SU-DHL-6 (cell line): ENCODE data around the gene TREX2.

ENCODE experiments used
- EZH2phosphoT487 ChIP-seq: fragments of 200-600 bp; sonication (generic), shearing (Covaris generic); conservative IDR thresholded peaks from 2 replicates; pipeline ENCODE4 v1.6.1; 2018; ENCODE audit warnings: mild to moderate bottlenecking, antibody characterized with exemption, low read length, moderate library complexity, mixed read lengths
- TF ChIP-seq, protein P1 (sequence below): fragments of 200-600 bp; sonication (generic); IDR thresholded peaks from one replicate; pipeline ENCODE4 v1.5.1; 2017; ENCODE audit warnings: antibody characterized with exemption, mild to moderate bottlenecking, low read length, moderate library complexity; ENCODE audit not compliant: insufficient read depth, poor library complexity, severe bottlenecking

DNA sequence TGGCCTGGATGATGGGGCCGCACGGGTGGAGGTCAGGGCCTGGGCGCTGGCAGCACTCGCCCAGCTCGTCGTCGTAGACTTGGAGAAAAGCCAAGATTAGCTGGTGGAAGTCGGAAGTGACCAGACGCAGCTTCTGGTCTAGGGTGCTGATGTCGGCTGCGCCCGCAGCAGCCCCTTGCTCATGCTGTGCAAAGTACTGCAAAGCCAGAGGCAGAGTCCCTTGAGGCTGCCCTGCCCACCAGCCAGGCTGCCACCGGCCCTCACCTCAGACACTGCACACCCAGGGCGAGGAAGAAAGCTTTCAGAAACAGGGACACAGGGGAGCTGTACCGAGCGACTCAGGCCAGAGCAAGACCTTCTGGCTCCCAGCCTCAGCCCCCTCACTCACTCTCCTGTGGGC lies 9.7 kb upstream of the TREX2 start:
- TF ChIP-seq, protein P1, sequence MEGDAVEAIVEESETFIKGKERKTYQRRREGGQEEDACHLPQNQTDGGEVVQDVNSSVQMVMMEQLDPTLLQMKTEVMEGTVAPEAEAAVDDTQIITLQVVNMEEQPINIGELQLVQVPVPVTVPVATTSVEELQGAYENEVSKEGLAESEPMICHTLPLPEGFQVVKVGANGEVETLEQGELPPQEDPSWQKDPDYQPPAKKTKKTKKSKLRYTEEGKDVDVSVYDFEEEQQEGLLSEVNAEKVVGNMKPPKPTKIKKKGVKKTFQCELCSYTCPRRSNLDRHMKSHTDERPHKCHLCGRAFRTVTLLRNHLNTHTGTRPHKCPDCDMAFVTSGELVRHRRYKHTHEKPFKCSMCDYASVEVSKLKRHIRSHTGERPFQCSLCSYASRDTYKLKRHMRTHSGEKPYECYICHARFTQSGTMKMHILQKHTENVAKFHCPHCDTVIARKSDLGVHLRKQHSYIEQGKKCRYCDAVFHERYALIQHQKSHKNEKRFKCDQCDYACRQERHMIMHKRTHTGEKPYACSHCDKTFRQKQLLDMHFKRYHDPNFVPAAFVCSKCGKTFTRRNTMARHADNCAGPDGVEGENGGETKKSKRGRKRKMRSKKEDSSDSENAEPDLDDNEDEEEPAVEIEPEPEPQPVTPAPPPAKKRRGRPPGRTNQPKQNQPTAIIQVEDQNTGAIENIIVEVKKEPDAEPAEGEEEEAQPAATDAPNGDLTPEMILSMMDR: no peak
- TF ChIP-seq EZH2phosphoT487: no peak
